Measurements from ENCODE around the gene PTPRB. TPM values are rescaled to one million over a fixed set of nuclear protein-coding genes. Genes with fewer than 3 reads are reported as not detected.

Gene PTPRB
- total and polyA plus RNA-seq, 2 of the 4 experiments (the other 2 are of a cell fraction), result 4.1 to 6.5 TPM

- intact Hi-C loops (cut with micrococcal nuclease), result no loop called here
- Histone ChIP-seq H3K4me2 (ENCODE audit: low read depth, low read length) (no peak overlapping the region), H4K5ac (ENCODE audit: low read depth, low read length) (no peak overlapping the region), H2AFZ (replicated peaks; ENCODE audit: low read length, poor library complexity) (no peak overlapping the region), H2AK5ac (ENCODE audit: low read depth, low read length) (no peak overlapping the region), H4K91ac (ENCODE audit: insufficient read depth, low read depth, low read length) (no peak overlapping the region), H3K4ac (ENCODE audit: low read depth, low read length) (no peak overlapping the region), H3K9me1 (ENCODE audit: insufficient read depth, low read length) (no peaks in the 10 kb centered on the region), H3K18ac (ENCODE audit: low read depth, low read length) (no peak overlapping the region), H3K36me3 (ENCODE audit: control insufficient read depth, insufficient read depth, low read length) (no peaks in the 10 kb centered on the region), H3K56ac (ENCODE audit: extremely low read depth, insufficient read depth, low read length) (no peak overlapping the region), H3K14ac (replicated peaks; ENCODE audit: low read depth, low read length) (no peak overlapping the region), H2BK15ac (ENCODE audit: low read depth, low read length) (no peak overlapping the region), H2BK5ac (ENCODE audit: low read depth, low read length, poor library complexity, severe bottlenecking) (no peak overlapping the region), H3K27me3 (ENCODE audit: control insufficient read depth, insufficient read depth, low read length) (no peaks in the 10 kb centered on the region), H3K79me1 (ENCODE audit: low read depth in 1 of 2, low read length in 2 of 2) (no peaks in the 10 kb centered on the region), H3K27ac (ENCODE audit: insufficient read depth, low read length) (no peak overlapping the region), H2AK9ac (replicated peaks; ENCODE audit: low read depth, low read length, poor library complexity) (no peak overlapping the region), H3K9ac (ENCODE audit: low read depth, low read length) (no peak overlapping the region), H4K20me1 (ENCODE audit: insufficient read depth, low read length) (no peaks in the 10 kb centered on the region), H3K4me1 (ENCODE audit: control insufficient read depth, insufficient read depth, low read length) (no peaks in the 10 kb centered on the region), H2BK20ac (ENCODE audit: low read depth, low read length) (no peak overlapping the region), H3K4me3 (ENCODE audit: insufficient read depth, low read depth, low read length) (no peak overlapping the region), H2BK120ac (ENCODE audit: low read depth, low read length) (no peak overlapping the region), H3K23ac (ENCODE audit: low read depth, low read length) (no peak overlapping the region), H4K8ac (ENCODE audit: low read depth in 2 of 2, low read length in 2 of 2) (no peak overlapping the region), H3K9me3 (ENCODE audit: control insufficient read depth, insufficient read depth, low read length) (no peaks in the 10 kb centered on the region)
- dilution Hi-C loops (cut with HindIII; ENCODE audit: low sequenced_read_pairs, unreplicated experiment), result no loop called here
- ChIA-PET POLR2A (ENCODE audit: unreplicated experiment) (no interaction called here), CTCF (interaction anchor here (0.6 kb wide), 1 partner anchor 1220 kb away, joined by 3 read pairs; no protein-coding TSS in a partner anchor)
- no CpG with 5 or more reads among the region's 1 CpG for WGBS, 2 experiments (ENCODE audit: extremely low coverage in 2 of 2, insufficient read length in 1 of 2)
- ATAC-seq (ENCODE audit: low read depth) (no peak), DNase-seq (no peak)
- TF ChIP-seq MAFK (IDR thresholded peaks at IDR 0.05; ENCODE audit: low read depth, low read length) (no peak), RFX5 (IDR thresholded peaks at IDR 0.05; ENCODE audit: low read depth, low read length) (no peak), FOS (IDR thresholded peaks at IDR 0.05; ENCODE audit: low read depth, low read length) (no peak), POLR2A (IDR thresholded peaks at IDR 0.05; ENCODE audit: low read depth, low read length) (no peak), MXI1 (IDR thresholded peaks at IDR 0.05; ENCODE audit: borderline replicate concordance, low read depth, low read length) (no peak)
- in situ Hi-C loops (cut with MboI; ENCODE audit: low sequenced_read_pairs), result no loop called here
- no TSS peak for BruUV-seq (replicated peaks)
These were observed 29.1 kb upstream of the PTPRB start for GRCh38 chr12:70666364-70666763.
